Measurements from ENCODE around the gene MRPL3. TPM values are rescaled to one million over a fixed set of nuclear protein-coding genes. Genes with fewer than 3 reads are reported as not detected.

The MRPL3 gene
- total RNA-seq, 4 donors from 2014 or later, result 50.7 to 73.4 (median 57.4) TPM

DNA sequence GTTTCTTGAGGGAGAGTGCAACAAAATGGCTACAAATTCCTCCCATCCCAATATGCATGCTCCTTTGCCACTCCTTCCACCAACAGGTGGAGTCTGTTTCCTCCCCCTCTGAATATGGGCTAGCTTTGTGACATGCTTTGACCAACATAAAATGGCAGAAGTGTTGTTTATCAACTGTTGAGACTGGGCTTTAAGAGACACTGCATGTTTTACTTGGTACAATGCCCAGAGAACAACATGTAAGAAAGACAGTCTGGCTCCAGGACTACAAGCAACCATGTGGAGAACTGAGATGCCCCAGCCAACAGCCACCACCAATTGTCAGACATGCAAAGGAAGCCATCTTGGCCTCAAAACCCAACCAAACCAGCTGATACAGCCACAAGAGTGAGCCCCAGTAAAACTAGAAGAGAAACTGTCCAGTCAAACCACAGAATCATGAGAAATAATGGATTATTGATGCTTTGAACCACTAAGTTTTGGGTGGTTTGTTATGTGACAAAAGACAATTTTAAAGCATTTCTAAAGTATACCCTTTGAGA lies 80.7 kb downstream of the MRPL3 start:
- no peak overlapping the region for H3K4me3 ChIP-seq
- intact Hi-C loops (cut with DNase I), result no loop called here
- no peaks in the 10 kb centered on the region for H3K9me3 ChIP-seq
- DNase-seq (ENCODE audit: extremely low spot score), result no peak
- H3K27me3 ChIP-seq, result no peaks in the 10 kb centered on the region
- H3K27ac ChIP-seq (replicated peaks in 1 of 4), result no peak overlapping the region
- no peak for TF ChIP-seq EP300 (IDR thresholded peaks at IDR 0.05)
- no peaks in the 10 kb centered on the region for H3K4me1 ChIP-seq
- no peaks in the 10 kb centered on the region for H3K36me3 ChIP-seq

DNA sequence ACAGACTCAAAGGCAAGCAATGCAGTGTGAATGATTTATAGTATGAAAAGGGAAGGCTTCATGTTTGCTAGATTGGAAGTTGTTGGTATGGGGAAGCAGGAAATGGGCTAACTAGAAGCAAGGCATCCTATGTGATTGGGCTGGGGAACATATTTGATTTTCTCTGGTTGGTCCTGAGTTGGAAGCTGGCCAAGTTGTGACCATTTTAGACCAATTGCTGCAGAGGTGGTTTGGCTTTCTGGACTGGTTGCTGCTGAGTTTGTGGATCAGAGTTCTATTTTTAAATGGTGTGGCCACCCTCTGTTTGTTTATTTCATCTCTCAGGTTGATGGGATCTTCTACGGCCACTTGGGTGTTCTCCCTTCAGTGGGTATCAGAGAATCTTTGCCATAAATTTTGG lies 81.5 kb downstream of the MRPL3 start:
- Histone ChIP-seq H3K27me3 (no peaks in the 10 kb centered on the region), H3K27ac (replicated peaks in 1 of 4) (no peak overlapping the region), H3K4me1 (no peaks in the 10 kb centered on the region), H3K4me3 (no peak overlapping the region), H3K36me3 (no peaks in the 10 kb centered on the region), H3K9me3 (no peaks in the 10 kb centered on the region)
- TF ChIP-seq POLR2A (IDR thresholded peaks at IDR 0.05; ENCODE audit: low read depth), result no peak
- no peak for TF ChIP-seq EP300 (IDR thresholded peaks at IDR 0.05)
- TF ChIP-seq POLR2AphosphoS5 (IDR thresholded peaks at IDR 0.05), result no peak
- TF ChIP-seq, protein P1, sequence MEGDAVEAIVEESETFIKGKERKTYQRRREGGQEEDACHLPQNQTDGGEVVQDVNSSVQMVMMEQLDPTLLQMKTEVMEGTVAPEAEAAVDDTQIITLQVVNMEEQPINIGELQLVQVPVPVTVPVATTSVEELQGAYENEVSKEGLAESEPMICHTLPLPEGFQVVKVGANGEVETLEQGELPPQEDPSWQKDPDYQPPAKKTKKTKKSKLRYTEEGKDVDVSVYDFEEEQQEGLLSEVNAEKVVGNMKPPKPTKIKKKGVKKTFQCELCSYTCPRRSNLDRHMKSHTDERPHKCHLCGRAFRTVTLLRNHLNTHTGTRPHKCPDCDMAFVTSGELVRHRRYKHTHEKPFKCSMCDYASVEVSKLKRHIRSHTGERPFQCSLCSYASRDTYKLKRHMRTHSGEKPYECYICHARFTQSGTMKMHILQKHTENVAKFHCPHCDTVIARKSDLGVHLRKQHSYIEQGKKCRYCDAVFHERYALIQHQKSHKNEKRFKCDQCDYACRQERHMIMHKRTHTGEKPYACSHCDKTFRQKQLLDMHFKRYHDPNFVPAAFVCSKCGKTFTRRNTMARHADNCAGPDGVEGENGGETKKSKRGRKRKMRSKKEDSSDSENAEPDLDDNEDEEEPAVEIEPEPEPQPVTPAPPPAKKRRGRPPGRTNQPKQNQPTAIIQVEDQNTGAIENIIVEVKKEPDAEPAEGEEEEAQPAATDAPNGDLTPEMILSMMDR (IDR thresholded peaks at IDR 0.05), result no peak
- intact Hi-C loops (cut with DNase I), result no loop called here
- WGBS, result 91% methylated on average over 1 of the region's 1 CpG
- DNase-seq (ENCODE audit: extremely low spot score), result no peak

DNA sequence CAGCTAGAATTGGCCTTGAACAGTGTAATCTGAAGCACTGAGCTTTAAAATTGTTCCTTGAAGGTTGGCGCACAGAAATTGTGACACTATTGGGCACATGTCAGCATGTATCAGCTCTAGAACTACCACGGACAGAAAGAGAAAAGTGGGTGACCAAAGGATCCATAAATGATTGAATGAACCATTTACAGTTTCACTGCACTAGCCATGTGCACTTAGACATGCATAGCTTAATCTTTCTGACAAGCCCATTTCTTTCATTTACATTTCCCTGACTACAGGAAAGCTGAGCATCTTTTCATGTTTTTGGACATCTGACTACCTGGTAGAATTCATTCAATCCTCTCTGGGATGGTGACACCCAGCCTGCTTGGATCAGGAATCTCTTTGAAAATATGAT lies 85.0 kb downstream of the MRPL3 start:
- Histone ChIP-seq H3K4me3 (no peak overlapping the region), H3K9me3 (no peaks in the 10 kb centered on the region), H3K36me3 (no peaks in the 10 kb centered on the region), H3K4me1 (no peaks in the 10 kb centered on the region), H3K27ac (replicated peaks in 1 of 4) (no peak overlapping the region), H3K27me3 (no peaks in the 10 kb centered on the region)
- no peak for DNase-seq (ENCODE audit: extremely low spot score)
- intact Hi-C loops (cut with DNase I), result no loop called here
- TF ChIP-seq, protein P1 (IDR thresholded peaks at IDR 0.05), result no peak
- no peak for TF ChIP-seq EP300 (IDR thresholded peaks at IDR 0.05)
- TF ChIP-seq POLR2A (IDR thresholded peaks at IDR 0.05; ENCODE audit: low read depth), result no peak
- no peak for TF ChIP-seq POLR2AphosphoS5 (IDR thresholded peaks at IDR 0.05)
- 89% methylated on average over 2 of the region's 2 CpGs for WGBS

Small RNA genes within 50 kb of the gene (small RNA-seq; reads per million reads assigned to genes)
- gene AC107027.2 (0 reads per million in 3 donors), gene SNORA58 (10.7 to 17.4 (median 13.4) reads per million in 3 donors)

Other genes with a start within 250 kb of the MRPL3 start
- 10 to 100 TPM; 28.1 to 41.9 (median 34.0) TPM for gene NUDT16, start 121.2 kb downstream of the MRPL3 start, total RNA-seq